Fibroblast of mammary gland (primary cell): ENCODE results near the gene PAK6.

Experiments
- DNase-seq: peaks from one replicate; pipeline ENCODE4 v3.0.0-alpha.2; 2010; ENCODE audit warnings: low read depth
- H3K4me3 ChIP-seq: 2 replicates; pipeline ENCODE4 v1.5.1; 2011; ENCODE audit warnings: low read depth, mild to moderate bottlenecking, low read length, moderate library complexity; ENCODE audit not compliant: control insufficient read depth
- TF ChIP-seq, protein P1 (sequence below): conservative IDR thresholded peaks from 2 replicates; pipeline ENCODE4 v1.5.1; 2011; ENCODE audit warnings: low read depth, low read length, inconsistent platforms; ENCODE audit not compliant: control insufficient read depth, insufficient read depth

PAK6 gene

DNA sequence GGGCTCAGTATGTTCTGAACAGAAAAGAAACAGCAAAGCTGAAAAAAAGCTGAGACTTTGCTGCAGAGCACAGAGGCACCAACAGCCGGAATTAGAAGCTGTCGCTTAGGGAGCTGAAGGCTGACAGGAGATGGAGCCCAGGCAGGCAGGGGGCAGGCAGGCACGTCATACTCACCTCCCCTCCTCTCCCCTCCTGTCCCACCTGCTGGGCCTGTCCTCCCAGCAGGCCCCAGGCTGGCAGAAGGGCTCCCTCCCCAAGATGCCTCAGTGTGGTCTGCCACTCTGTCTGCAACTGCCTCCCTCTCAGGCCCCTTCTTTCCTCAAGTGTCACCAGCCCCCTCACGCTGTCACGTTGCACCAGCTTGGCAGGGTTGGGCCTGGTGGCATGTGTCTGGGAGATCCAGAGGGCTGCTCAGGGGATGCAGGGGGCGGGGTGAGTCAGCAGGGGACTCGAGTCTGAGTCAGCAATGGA lies 47.2 kb downstream of the PAK6 start:
- no peak for DNase-seq
- no peak overlapping the region for H3K4me3 ChIP-seq
- TF ChIP-seq, protein P1, sequence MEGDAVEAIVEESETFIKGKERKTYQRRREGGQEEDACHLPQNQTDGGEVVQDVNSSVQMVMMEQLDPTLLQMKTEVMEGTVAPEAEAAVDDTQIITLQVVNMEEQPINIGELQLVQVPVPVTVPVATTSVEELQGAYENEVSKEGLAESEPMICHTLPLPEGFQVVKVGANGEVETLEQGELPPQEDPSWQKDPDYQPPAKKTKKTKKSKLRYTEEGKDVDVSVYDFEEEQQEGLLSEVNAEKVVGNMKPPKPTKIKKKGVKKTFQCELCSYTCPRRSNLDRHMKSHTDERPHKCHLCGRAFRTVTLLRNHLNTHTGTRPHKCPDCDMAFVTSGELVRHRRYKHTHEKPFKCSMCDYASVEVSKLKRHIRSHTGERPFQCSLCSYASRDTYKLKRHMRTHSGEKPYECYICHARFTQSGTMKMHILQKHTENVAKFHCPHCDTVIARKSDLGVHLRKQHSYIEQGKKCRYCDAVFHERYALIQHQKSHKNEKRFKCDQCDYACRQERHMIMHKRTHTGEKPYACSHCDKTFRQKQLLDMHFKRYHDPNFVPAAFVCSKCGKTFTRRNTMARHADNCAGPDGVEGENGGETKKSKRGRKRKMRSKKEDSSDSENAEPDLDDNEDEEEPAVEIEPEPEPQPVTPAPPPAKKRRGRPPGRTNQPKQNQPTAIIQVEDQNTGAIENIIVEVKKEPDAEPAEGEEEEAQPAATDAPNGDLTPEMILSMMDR = no peak

DNA sequence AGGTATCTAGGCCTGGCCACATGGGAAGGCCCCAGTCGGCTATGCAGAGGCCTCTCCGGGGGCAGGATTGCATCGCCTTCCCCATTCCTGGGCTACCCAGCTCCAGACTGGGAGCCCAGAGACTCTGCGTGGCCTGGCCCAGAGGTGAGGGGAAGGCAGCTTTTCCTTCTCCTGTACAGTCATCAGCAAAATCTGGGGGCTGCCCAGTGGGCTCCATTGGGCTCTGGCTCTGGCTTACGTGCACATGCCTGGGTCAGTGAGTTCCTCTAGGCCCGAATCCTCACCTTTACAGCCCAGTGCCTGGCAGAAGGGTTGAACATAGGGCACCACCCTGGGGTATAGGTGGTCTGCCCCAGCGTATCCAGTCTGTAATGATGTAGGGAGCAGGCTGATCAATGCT lies 47.9 kb downstream of the PAK6 start:
- no peak for DNase-seq
- no peak overlapping the region for H3K4me3 ChIP-seq

GRCh38 chr15:40287505-40287904 lies 48.6 kb downstream of the PAK6 start:
- no peak for DNase-seq
- TF ChIP-seq, protein P1 = no peak
- H3K4me3 ChIP-seq = no peak overlapping the region

More for the DNA sequence above, 47.9 kb downstream of the PAK6 start:
- TF ChIP-seq, protein P1 = no peak

GRCh38 chr15:40287968-40288367 lies 49.1 kb downstream of the PAK6 start:
- H3K4me3 ChIP-seq = no peak overlapping the region
- DNase-seq = no peak
- TF ChIP-seq, protein P1 = no peak

GRCh38 chr15:40289140-40289775 lies 50.4 kb downstream of the PAK6 start:
- H3K4me3 ChIP-seq = no peak overlapping the region
- TF ChIP-seq, protein P1 = no peak

GRCh38 chr15:40290545-40290917 lies 51.7 kb downstream of the PAK6 start:
- DNase-seq = no peak
- TF ChIP-seq, protein P1 = no peak
- no peak overlapping the region for H3K4me3 ChIP-seq

More at GRCh38 chr15:40289140-40289775, 50.4 kb downstream of the PAK6 start:
- no peak for DNase-seq
